SK-N-SH (cell line): ENCODE measurements around the gene TRA2A. TPM values are rescaled to one million over a fixed set of nuclear protein-coding genes. Genes with fewer than 3 reads are reported as not detected.

Source experiments
- CTCF ChIA-PET: fragments of 300-600, 350-600 bp; formaldehyde crosslinking; extraction: SDS; loops from one replicate; lab custom pipeline; 2021; lab: Yijun Ruan, JAX
- POLR2A ChIA-PET: fragments of 350-600 bp; sonication (Branson Sonifier 250); formaldehyde crosslinking; extraction: SDS; loops from one replicate; lab custom pipeline; 2020; ENCODE audit warnings: antibody characterized with exemption, inconsistent platforms; lab: Yijun Ruan, JAX
- DNase-seq: peaks from one replicate; pipeline ENCODE4 v3.0.0; 2012
- H2AFZ ChIP-seq: fragments of 200-600 bp; sonication (generic); 2 replicates; pipeline ENCODE4 v1.8.1; 2016; ENCODE audit warnings: antibody characterized with exemption, mild to moderate bottlenecking, low read depth
- H3F3A ChIP-seq: fragments of 200-600 bp; sonication (generic); replicated peaks from 2 replicates; pipeline ENCODE3; 2016; ENCODE audit warnings: antibody characterized with exemption, mild to moderate bottlenecking; ENCODE audit not compliant: insufficient read depth
- H3K27ac ChIP-seq, 2 experiments: fragments of 200-500 bp in 1 of 2; fragments of 200-600 bp in 1 of 2; sonication (Bioruptor generic) in 1 of 2; sonication (generic), shearing (Covaris generic) in 1 of 2; 2 replicates each; pipeline versions ENCODE4 v1.5.1 to v1.6.1; 2014 to 2016; ENCODE audit warnings: low read depth in 2 of 2, inconsistent platforms in 1 of 2, low read length in 1 of 2, mild to moderate bottlenecking in 1 of 2, mixed read lengths in 1 of 2
- H3K27me3 ChIP-seq: fragments of 200-600 bp; sonication (generic), shearing (Covaris generic); 2 replicates; pipeline ENCODE4 v1.6.1; 2016; ENCODE audit warnings: mixed run types; ENCODE audit not compliant: insufficient read depth
- H3K36me3 ChIP-seq, 2 experiments: fragments of 200-500 bp in 1 of 2; fragments of 200-600 bp in 1 of 2; sonication (Bioruptor generic) in 1 of 2; sonication (generic) in 1 of 2; replicated peaks in 1 of 2; 2 replicates each; pipeline versions ENCODE3 to v1.5.1; 2014 to 2016; ENCODE audit warnings: low read length in 1 of 2, mild to moderate bottlenecking in 1 of 2; ENCODE audit not compliant: insufficient read depth in 2 of 2, control insufficient read depth in 1 of 2
- H3K4me1 ChIP-seq, 2 experiments: fragments of 200-500 bp in 1 of 2; fragments of 200-600 bp in 1 of 2; sonication (Bioruptor generic) in 1 of 2; sonication (generic), shearing (Covaris generic) in 1 of 2; 2 replicates each; pipeline versions ENCODE4 v1.5.1 to v1.6.1; 2014 to 2016; ENCODE audit warnings: low read depth in 1 of 2, low read length in 1 of 2, mixed run types in 1 of 2; ENCODE audit not compliant: insufficient read depth in 2 of 2, control insufficient read depth in 1 of 2
- H3K4me2 ChIP-seq: fragments of 200-600 bp; sonication (generic), shearing (Covaris generic); 2 replicates; pipeline ENCODE4 v1.6.1; 2017; ENCODE audit warnings: mixed run types
- H3K4me3 ChIP-seq, 2 experiments: fragments of 200-500 bp in 1 of 2; fragments of 200-600 bp in 1 of 2; sonication (Bioruptor generic) in 1 of 2; sonication (generic), shearing (Covaris generic) in 1 of 2; 2 replicates each; pipeline versions ENCODE4 v1.5.1 to v1.8.1; 2014 to 2016; ENCODE audit warnings: low read depth in 2 of 2, inconsistent platforms in 1 of 2, low read length in 1 of 2, mild to moderate bottlenecking in 1 of 2, mixed read lengths in 1 of 2, moderate library complexity in 1 of 2
- H3K79me2 ChIP-seq: fragments of 200-600 bp; sonication (generic); 2 replicates; pipeline ENCODE4 v1.8.1; 2017; ENCODE audit warnings: mild to moderate bottlenecking; ENCODE audit not compliant: insufficient read depth
- H3K9ac ChIP-seq: fragments of 200-600 bp; sonication (generic); 2 replicates; pipeline ENCODE4 v1.6.1; 2017; ENCODE audit warnings: mixed run types
- H3K9me2 ChIP-seq: fragments of 200-600 bp; sonication (generic); 2 replicates; pipeline ENCODE4 v1.6.1; 2017; ENCODE audit warnings: mixed run types
- H3K9me3 ChIP-seq: fragments of 200-600 bp; sonication (generic); 2 replicates; pipeline ENCODE4 v1.6.1; 2017; ENCODE audit warnings: mixed run types, mild to moderate bottlenecking, moderate library complexity
- H4K20me1 ChIP-seq: fragments of 200-600 bp; sonication (generic); 2 replicates; pipeline ENCODE4 v1.6.1; 2017; ENCODE audit warnings: mild to moderate bottlenecking, mixed run types; ENCODE audit not compliant: insufficient read depth
- FOSL2 ChIP-seq: IDR thresholded peaks from 2 replicates; pipeline ENCODE4 v1.4.0; 2012; ENCODE audit warnings: low read depth, mild to moderate bottlenecking, moderate library complexity, borderline replicate concordance
- GATA2 ChIP-seq: sonication (generic); formaldehyde crosslinking; IDR thresholded peaks from 2 replicates; pipeline ENCODE4 v1.5.0; 2020; ENCODE audit warnings: mild to moderate bottlenecking, missing genetic modification reagents
- MXI1 ChIP-seq: IDR thresholded peaks from 2 replicates; pipeline ENCODE4 v1.6.1; 2012; ENCODE audit warnings: mild to moderate bottlenecking, low read depth, low read length, improper control_type of control experiment
- RXRA ChIP-seq: IDR thresholded peaks from 2 replicates; pipeline ENCODE4 v1.4.0; 2012; ENCODE audit warnings: low read depth, mild to moderate bottlenecking, borderline replicate concordance
- TAF1 ChIP-seq: IDR thresholded peaks from 2 replicates; pipeline ENCODE4 v1.6.1; 2012; ENCODE audit warnings: low read depth, mild to moderate bottlenecking, low read length, moderate library complexity, borderline replicate concordance
- TEAD4 ChIP-seq: IDR thresholded peaks from 2 replicates; pipeline ENCODE4 v1.4.0; 2012; ENCODE audit warnings: mild to moderate bottlenecking, borderline replicate concordance; ENCODE audit not compliant: insufficient read depth
- YY1 ChIP-seq: IDR thresholded peaks from 2 replicates; pipeline ENCODE4 v1.4.0; 2012; ENCODE audit warnings: low read depth, mild to moderate bottlenecking
- WGBS: methylation state at CpG from one replicate; pipeline ENCODE4 v1.1.6; 2017; ENCODE audit warnings: low lambda C conversion rate; 5-methylcytosine and 5-hydroxymethylcytosine counted together
- polyA plus RNA-seq, 3 experiments: library from polyadenylated mRNA; depleted of rRNA; stranded (reverse); fragments of >200 nt; gene quantifications; 2 replicates each; pipeline ENCODE4 v1.2.3, GENCODE V29; 2012
- TF ChIP-seq, protein P1 (sequence below): IDR thresholded peaks from 2 replicates; pipeline ENCODE4 v1.4.0; 2012; ENCODE audit warnings: low read depth, borderline replicate concordance
- TF ChIP-seq, protein P2 (sequence below): fragments of 200-600 bp; sonication (generic); IDR thresholded peaks from 2 replicates; pipeline ENCODE4 v1.6.1; 2017; ENCODE audit warnings: antibody characterized with exemption, mild to moderate bottlenecking, moderate library complexity
- TF ChIP-seq, protein P3 (sequence below): fragments of 150-350 bp; IDR thresholded peaks from 2 replicates; pipeline ENCODE4 v1.6.1; 2016; ENCODE audit warnings: mild to moderate bottlenecking, low read depth, low read length
- TF ChIP-seq, protein P4 (sequence below): IDR thresholded peaks from 2 replicates; pipeline ENCODE4; 2012

Gene TRA2A
- polyA plus RNA-seq, 1 of the 3 experiments (the other 2 are of a cell fraction): 62.1 TPM

DNA sequence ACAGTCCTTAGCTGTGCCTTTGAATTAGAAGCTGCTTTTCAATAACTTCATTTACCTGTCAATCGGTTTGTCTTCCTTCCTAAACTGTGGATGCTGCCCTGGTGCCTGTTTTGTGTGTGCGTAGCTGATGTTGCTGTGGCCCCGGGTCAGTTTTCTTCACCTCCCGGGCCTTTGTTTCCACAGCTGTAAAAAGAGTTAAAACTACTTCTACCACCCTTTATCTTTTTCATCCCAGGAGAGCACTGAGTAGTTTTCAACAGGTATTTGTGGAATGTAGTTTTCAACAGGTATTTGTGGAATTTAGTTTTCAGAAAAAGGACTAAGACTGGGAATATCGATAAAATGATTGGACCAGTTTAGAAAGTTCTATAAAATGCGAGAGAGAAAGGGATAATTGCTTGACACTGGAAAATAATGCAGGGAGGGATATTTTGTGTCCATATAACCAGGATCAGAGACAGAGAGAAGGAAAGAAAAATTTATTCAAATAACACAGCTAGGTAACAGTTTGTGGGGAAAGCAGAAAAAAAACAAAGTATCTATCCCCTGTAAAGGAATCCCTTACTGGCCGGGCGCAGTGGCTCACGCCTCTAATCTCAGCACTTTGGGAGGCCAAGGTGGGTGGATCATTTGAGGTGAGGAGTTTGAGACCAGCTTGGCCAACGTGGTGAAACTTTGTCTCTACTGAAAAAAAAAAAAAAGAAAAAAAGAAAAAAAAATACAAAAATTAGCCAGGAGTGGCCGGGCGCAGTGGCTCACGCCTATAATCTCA lies 45.6 kb downstream of the TRA2A start:
- Histone ChIP-seq H3K9ac (no peak overlapping the region), H3K4me3 (no peak overlapping the region), H3K79me2 (peaks cover 6% of the 10 kb centered on the region; the same call in 1 of the 2 replicates), H4K20me1 (no peaks in the 10 kb centered on the region), H3K36me3 (no peaks in the 10 kb centered on the region), H3K27ac (no peak overlapping the region), H3K4me2 (no peak overlapping the region), H2AFZ (no peak overlapping the region), H3K9me2 (no peaks in the 10 kb centered on the region), H3K27me3 (no peaks in the 10 kb centered on the region), H3K9me3 (no peaks in the 10 kb centered on the region), H3F3A (peaks cover 7% of the 10 kb centered on the region), H3K4me1 (peaks cover 2% of the 10 kb centered on the region in 2 experiments; a peak in 2 of 4 replicates)
- TF ChIP-seq, protein P1, sequence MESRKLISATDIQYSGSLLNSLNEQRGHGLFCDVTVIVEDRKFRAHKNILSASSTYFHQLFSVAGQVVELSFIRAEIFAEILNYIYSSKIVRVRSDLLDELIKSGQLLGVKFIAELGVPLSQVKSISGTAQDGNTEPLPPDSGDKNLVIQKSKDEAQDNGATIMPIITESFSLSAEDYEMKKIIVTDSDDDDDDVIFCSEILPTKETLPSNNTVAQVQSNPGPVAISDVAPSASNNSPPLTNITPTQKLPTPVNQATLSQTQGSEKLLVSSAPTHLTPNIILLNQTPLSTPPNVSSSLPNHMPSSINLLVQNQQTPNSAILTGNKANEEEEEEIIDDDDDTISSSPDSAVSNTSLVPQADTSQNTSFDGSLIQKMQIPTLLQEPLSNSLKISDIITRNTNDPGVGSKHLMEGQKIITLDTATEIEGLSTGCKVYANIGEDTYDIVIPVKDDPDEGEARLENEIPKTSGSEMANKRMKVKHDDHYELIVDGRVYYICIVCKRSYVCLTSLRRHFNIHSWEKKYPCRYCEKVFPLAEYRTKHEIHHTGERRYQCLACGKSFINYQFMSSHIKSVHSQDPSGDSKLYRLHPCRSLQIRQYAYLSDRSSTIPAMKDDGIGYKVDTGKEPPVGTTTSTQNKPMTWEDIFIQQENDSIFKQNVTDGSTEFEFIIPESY: no peak
- TF ChIP-seq, protein P2, sequence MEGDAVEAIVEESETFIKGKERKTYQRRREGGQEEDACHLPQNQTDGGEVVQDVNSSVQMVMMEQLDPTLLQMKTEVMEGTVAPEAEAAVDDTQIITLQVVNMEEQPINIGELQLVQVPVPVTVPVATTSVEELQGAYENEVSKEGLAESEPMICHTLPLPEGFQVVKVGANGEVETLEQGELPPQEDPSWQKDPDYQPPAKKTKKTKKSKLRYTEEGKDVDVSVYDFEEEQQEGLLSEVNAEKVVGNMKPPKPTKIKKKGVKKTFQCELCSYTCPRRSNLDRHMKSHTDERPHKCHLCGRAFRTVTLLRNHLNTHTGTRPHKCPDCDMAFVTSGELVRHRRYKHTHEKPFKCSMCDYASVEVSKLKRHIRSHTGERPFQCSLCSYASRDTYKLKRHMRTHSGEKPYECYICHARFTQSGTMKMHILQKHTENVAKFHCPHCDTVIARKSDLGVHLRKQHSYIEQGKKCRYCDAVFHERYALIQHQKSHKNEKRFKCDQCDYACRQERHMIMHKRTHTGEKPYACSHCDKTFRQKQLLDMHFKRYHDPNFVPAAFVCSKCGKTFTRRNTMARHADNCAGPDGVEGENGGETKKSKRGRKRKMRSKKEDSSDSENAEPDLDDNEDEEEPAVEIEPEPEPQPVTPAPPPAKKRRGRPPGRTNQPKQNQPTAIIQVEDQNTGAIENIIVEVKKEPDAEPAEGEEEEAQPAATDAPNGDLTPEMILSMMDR: no peak
- TF ChIP-seq TEAD4: no peak
- no peak for TF ChIP-seq YY1
- TF ChIP-seq, protein P3, sequence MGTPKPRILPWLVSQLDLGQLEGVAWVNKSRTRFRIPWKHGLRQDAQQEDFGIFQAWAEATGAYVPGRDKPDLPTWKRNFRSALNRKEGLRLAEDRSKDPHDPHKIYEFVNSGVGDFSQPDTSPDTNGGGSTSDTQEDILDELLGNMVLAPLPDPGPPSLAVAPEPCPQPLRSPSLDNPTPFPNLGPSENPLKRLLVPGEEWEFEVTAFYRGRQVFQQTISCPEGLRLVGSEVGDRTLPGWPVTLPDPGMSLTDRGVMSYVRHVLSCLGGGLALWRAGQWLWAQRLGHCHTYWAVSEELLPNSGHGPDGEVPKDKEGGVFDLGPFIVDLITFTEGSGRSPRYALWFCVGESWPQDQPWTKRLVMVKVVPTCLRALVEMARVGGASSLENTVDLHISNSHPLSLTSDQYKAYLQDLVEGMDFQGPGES: no peak
- TF ChIP-seq MXI1: no peak
- TF ChIP-seq RXRA: no peak
- no peak for TF ChIP-seq FOSL2
- TF ChIP-seq, protein P4, sequence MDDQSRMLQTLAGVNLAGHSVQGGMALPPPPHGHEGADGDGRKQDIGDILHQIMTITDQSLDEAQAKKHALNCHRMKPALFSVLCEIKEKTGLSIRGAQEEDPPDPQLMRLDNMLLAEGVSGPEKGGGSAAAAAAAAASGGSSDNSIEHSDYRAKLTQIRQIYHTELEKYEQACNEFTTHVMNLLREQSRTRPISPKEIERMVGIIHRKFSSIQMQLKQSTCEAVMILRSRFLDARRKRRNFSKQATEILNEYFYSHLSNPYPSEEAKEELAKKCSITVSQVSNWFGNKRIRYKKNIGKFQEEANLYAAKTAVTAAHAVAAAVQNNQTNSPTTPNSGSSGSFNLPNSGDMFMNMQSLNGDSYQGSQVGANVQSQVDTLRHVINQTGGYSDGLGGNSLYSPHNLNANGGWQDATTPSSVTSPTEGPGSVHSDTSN: no peak
- no peak for TF ChIP-seq TAF1
- TF ChIP-seq GATA2: no peak
- WGBS: 94% methylated on average over 13 of the region's 13 CpGs
- no peak for DNase-seq
- ChIA-PET CTCF (interaction anchor here (1.1 kb wide), 1 partner anchor 210 kb away, joined by 3 read pairs; no protein-coding TSS in a partner anchor), POLR2A (interaction anchor here (1.1 kb wide), 1 partner anchor 13 kb away, joined by 3 read pairs; no protein-coding TSS in a partner anchor)
